ENCODE results near the gene WARS2. TPM values are rescaled to one million over a fixed set of nuclear protein-coding genes. Genes with fewer than 3 reads are reported as not detected.

WARS2 gene
- polyA plus RNA-seq, 1 donor: 22.1 TPM

DNA sequence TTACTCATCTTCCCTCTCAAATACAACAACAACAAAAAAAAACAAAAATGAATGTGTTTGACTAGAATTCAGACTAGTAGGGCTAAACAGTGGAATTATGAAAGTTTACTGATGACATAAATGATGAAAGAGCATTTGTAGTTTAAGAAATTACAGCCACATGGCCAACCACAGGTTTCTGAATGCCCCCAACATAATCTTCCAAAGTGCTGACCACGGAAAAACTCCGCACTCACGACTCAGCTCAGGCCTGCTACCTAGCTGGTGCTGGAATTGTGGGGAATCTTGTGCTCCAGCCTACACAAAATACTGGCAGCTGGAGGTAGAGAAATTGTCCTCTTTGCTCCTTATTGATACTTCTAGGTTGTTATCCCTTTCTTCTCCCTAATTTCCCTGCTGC lies 128.7 kb downstream of the WARS2 start:
- Histone ChIP-seq H3K27ac (ENCODE audit: low read length) (no peak overlapping the region), H3K27me3 (ENCODE audit: control insufficient read depth, insufficient read depth, low read length) (peaks cover 39% of the 10 kb centered on the region), H3K9me3 (ENCODE audit: control insufficient read depth, low read depth, low read length) (peaks cover 2% of the 10 kb centered on the region), H3K36me3 (ENCODE audit: control insufficient read depth, insufficient read depth, low read length) (no peaks in the 10 kb centered on the region), H3K4me1 (ENCODE audit: control insufficient read depth, insufficient read depth, low read length) (peaks cover 9% of the 10 kb centered on the region), H3K4me3 (ENCODE audit: low read length) (no peak overlapping the region)
- WGBS (ENCODE audit: insufficient coverage, low lambda C conversion rate): no CpG with 5 or more reads among the region's 3 CpGs
- no peak for DNase-seq

DNA sequence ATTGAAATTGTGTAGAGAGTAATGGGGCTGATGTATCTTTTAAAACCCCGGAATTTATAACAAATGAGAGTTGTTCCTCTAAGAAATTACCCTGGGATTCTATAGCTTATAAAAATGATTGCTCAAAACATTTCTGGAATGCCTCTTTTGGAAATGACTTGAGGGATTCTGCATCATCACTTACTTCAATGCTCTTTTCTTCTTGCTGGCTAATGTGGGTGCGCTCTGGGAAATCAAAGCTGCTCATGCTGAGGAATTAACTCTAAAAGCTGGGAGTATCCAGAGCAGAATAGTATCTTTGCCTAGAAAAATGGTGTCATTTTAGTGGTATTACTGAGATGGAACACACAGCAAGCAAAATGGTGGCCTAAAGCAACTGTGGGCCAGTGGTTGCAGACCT lies 129.3 kb downstream of the WARS2 start:
- WGBS (ENCODE audit: insufficient coverage, low lambda C conversion rate): no CpG with 5 or more reads among the region's 2 CpGs
- H3K27ac ChIP-seq (ENCODE audit: low read length): no peak overlapping the region
- no peak overlapping the region for H3K4me3 ChIP-seq (ENCODE audit: low read length)
- H3K9me3 ChIP-seq (ENCODE audit: control insufficient read depth, low read depth, low read length): peaks cover 5% of the 10 kb centered on the region
- DNase-seq: no peak
- H3K27me3 ChIP-seq (ENCODE audit: control insufficient read depth, insufficient read depth, low read length): peaks cover 45% of the 10 kb centered on the region
- H3K4me1 ChIP-seq (ENCODE audit: control insufficient read depth, insufficient read depth, low read length): peaks cover 9% of the 10 kb centered on the region
- no peaks in the 10 kb centered on the region for H3K36me3 ChIP-seq (ENCODE audit: control insufficient read depth, insufficient read depth, low read length)

DNA sequence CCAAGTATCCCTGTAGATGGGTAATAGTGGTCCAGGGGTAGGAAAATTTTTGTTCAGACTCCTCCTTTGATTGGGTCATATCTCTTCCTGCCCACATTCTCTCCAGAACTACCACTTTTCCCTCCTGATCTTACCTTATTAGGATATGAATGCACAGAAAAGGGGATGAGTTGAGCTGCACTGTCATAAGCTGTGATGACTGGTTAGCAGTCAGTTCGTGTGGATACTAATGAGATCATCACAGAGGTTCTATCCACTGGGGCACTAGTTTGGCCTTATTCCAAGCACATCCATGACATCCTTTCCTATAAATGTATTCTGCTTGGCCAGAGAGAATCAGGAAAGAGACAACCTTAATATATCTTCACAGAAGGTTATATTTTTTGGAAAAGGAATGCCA lies 130.3 kb downstream of the WARS2 start:
- no peak overlapping the region for H3K4me3 ChIP-seq (ENCODE audit: low read length)
- H3K27me3 ChIP-seq (ENCODE audit: control insufficient read depth, insufficient read depth, low read length): peaks cover 53% of the 10 kb centered on the region
- H3K4me1 ChIP-seq (ENCODE audit: control insufficient read depth, insufficient read depth, low read length): peaks cover 9% of the 10 kb centered on the region
- no peaks in the 10 kb centered on the region for H3K36me3 ChIP-seq (ENCODE audit: control insufficient read depth, insufficient read depth, low read length)
- no CpG with 5 or more reads among the region's 1 CpG for WGBS (ENCODE audit: insufficient coverage, low lambda C conversion rate)
- H3K9me3 ChIP-seq (ENCODE audit: control insufficient read depth, low read depth, low read length): peaks cover 5% of the 10 kb centered on the region
- DNase-seq: no peak
- no peak overlapping the region for H3K27ac ChIP-seq (ENCODE audit: low read length)

DNA sequence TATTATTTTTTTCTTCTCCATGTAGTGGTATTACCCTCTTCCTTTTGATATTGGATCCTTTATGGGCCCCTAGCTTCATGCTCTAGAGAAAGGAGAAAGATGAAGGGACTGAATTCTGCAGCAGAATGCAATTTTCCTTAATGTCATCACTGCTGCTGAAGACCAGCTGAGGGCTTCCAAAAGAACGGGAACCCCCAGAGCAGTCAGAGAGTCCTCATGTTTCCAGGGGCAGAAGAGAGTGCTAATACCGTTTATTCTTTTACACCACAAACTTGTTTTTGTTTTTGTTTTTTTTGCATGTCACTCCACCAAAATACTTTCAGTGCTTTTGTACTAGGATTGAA lies 131.2 kb downstream of the WARS2 start:
- DNase-seq: no peak
- no peak overlapping the region for H3K4me3 ChIP-seq (ENCODE audit: low read length)
- H3K27ac ChIP-seq (ENCODE audit: low read length): no peak overlapping the region
- H3K27me3 ChIP-seq (ENCODE audit: control insufficient read depth, insufficient read depth, low read length): peaks cover 62% of the 10 kb centered on the region
- H3K4me1 ChIP-seq (ENCODE audit: control insufficient read depth, insufficient read depth, low read length): peaks cover 9% of the 10 kb centered on the region
- WGBS (ENCODE audit: insufficient coverage, low lambda C conversion rate): no CpG with 5 or more reads among the region's 2 CpGs
- peaks cover 5% of the 10 kb centered on the region for H3K9me3 ChIP-seq (ENCODE audit: control insufficient read depth, low read depth, low read length)
- H3K36me3 ChIP-seq (ENCODE audit: control insufficient read depth, insufficient read depth, low read length): no peaks in the 10 kb centered on the region

DNA sequence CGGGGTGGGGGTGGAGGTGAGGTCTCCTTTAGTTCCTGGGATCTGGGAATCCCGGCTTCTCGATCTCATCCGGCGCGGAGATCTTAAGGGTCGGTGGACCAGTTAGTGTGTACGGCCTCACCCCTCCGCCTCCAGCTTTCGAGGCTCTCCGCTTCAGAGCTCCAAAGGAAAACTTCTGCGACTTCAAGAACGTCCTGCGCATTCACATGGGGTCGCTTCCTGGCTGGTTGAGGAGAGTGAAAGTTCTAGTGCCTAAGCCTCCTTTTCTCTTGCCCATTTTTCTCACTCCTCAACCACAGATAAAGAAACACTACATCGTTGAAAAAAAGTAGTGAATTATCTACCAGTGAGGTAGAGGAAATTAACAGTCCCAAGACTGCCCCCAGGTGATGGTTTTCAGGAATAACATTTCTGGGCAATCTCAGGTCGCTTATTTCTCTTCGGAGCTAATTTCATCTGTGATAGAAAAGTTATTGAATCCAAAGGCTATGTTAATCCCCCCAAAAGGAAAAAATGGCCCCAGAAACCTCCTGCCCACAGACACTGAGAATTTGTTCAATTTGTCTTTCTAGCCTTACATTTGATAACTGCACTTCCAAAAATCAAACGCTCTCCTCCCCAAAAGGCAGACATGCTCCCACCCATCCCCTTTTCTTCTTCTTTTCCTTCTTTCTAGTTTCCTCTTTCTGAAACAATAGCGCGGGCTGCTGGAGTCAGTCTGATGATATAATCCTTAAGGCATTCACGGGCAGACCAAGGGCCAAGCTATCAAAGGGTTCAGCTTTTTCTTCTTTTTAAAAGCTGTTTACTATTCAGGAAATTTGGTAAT lies 131.8 kb downstream of the WARS2 start:
- 4% methylated on average over 5 of the region's 22 CpGs for WGBS (ENCODE audit: insufficient coverage, low lambda C conversion rate)
- Histone ChIP-seq H3K27ac (ENCODE audit: low read length) (no peak overlapping the region), H3K36me3 (ENCODE audit: control insufficient read depth, insufficient read depth, low read length) (no peaks in the 10 kb centered on the region), H3K9me3 (ENCODE audit: control insufficient read depth, low read depth, low read length) (peaks cover 5% of the 10 kb centered on the region), H3K4me1 (ENCODE audit: control insufficient read depth, insufficient read depth, low read length) (peaks cover 9% of the 10 kb centered on the region), H3K4me3 (ENCODE audit: low read length) (peak overlapping the region; percentile 7), H3K27me3 (ENCODE audit: control insufficient read depth, insufficient read depth, low read length) (peaks cover 68% of the 10 kb centered on the region)
- peak in 1 of 2 donors; percentile 53 for DNase-seq

DNA sequence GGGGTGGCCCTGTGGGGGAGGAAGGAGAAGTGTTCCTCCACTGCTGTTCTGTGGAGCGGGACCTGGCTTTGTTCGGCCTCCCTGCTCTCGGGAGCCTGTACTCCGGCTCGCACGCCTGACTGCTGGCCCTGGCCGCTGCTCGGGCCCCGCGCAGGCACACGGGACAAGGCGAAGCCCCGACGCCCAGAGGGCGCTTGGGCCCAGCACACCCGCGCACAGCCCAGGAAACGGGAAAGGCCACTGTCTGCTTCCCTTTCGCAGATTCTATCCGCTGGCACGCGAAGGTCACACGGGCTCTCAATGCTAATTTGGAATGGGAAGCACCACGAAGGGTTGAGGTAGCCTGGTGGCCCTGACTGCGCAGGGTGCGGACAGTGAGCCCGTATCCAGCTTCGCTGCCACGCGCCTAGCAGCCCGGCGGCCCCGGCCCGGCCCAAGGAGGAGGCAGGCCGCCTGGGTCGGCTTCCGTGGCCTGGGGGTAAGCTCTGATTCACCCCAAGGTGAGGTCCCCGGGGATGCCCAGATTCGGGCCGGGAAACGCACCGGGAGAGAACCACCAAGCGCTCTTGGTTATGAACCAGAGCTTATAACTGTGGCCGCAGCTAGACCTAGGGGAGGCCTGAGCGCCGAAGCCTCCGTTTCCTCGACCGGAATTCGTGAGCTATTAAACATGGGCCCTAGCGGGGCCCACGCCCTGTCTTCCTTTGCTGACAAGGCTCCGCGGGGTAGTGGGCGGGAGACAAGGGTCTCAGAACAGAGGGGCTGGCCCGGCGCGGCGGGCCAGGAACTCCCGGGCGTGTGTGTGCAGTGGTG lies 132.6 kb downstream of the WARS2 start:
- Histone ChIP-seq H3K4me3 (ENCODE audit: low read length) (peak overlapping the region; percentile 7), H3K27me3 (ENCODE audit: control insufficient read depth, insufficient read depth, low read length) (peaks cover 76% of the 10 kb centered on the region), H3K27ac (ENCODE audit: low read length) (no peak overlapping the region), H3K36me3 (ENCODE audit: control insufficient read depth, insufficient read depth, low read length) (no peaks in the 10 kb centered on the region), H3K9me3 (ENCODE audit: control insufficient read depth, low read depth, low read length) (peaks cover 5% of the 10 kb centered on the region), H3K4me1 (ENCODE audit: control insufficient read depth, insufficient read depth, low read length) (peaks cover 9% of the 10 kb centered on the region)
- DNase-seq: no peak
- no CpG with 5 or more reads among the region's 61 CpGs for WGBS (ENCODE audit: insufficient coverage, low lambda C conversion rate)

DNA sequence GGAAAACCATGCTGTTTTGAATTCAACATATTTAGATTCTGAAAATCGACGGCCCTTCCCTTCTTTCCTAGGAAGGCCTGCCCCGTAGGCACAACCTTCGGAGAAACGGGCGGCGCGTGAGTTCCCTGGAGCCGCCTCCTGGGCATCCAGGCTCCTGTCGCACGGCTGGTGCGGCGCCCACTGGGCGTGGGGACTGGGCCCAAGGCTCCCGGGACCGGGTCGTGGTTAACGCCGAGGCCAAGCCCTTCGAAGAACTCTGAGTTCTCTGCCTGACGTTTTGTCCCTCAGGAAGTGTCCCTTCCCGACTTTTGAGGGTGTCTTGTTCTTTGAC lies 133.1 kb downstream of the WARS2 start:
- Histone ChIP-seq H3K4me3 (ENCODE audit: low read length) (no peak overlapping the region), H3K27ac (ENCODE audit: low read length) (no peak overlapping the region), H3K9me3 (ENCODE audit: control insufficient read depth, low read depth, low read length) (peaks cover 5% of the 10 kb centered on the region), H3K27me3 (ENCODE audit: control insufficient read depth, insufficient read depth, low read length) (peaks cover 79% of the 10 kb centered on the region), H3K36me3 (ENCODE audit: control insufficient read depth, insufficient read depth, low read length) (no peaks in the 10 kb centered on the region), H3K4me1 (ENCODE audit: control insufficient read depth, insufficient read depth, low read length) (peaks cover 9% of the 10 kb centered on the region)
- DNase-seq: no peak
- WGBS (ENCODE audit: insufficient coverage, low lambda C conversion rate): no CpG with 5 or more reads among the region's 22 CpGs

DNA sequence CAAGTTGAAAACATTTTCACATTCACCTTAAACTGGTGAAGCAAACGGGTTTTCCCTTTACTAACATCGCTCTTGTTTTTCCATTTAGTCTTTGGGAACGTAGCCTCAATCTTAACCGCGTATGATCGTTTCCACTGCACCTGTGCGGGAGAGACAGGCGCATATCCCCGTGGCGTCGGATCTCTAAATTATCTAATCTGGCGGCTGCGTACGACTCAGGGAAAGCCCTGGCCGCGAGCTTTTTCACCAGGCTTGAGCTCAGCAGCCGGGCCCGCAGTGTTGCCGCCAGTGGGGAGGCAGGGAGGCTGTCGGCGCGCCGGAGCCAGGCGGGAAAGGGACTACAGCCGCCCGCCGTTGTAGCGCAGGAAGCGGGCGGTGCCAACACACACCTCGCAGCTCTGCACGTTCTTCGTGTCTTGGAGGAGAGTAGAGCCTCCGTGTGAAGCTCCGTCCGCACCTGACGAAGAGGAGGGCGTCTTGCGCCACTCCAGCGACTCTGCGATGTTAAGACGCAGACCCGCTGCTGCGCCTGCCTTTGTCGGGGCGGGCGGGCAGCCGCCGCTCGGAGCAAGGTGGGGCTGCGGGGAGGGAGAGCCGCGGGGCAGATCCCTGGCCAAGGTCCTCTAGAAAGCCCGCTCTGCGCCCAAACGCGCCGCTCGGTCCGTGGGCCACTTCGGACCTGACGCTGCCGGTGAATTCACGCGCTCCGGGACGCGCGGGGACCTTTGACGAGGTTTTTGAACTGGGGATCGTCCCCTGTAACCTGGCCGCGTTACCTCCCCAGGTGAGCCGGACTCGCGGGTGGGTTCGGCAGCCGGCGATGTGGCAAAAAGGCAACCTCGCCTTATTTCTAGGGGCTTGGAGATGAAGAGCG lies 133.8 kb downstream of the WARS2 start:
- H3K27me3 ChIP-seq (ENCODE audit: control insufficient read depth, insufficient read depth, low read length): peaks cover 86% of the 10 kb centered on the region
- peaks cover 9% of the 10 kb centered on the region for H3K9me3 ChIP-seq (ENCODE audit: control insufficient read depth, low read depth, low read length)
- DNase-seq: no peak
- no peak overlapping the region for H3K27ac ChIP-seq (ENCODE audit: low read length)
- no peak overlapping the region for H3K4me3 ChIP-seq (ENCODE audit: low read length)
- H3K36me3 ChIP-seq (ENCODE audit: control insufficient read depth, insufficient read depth, low read length): no peaks in the 10 kb centered on the region
- H3K4me1 ChIP-seq (ENCODE audit: control insufficient read depth, insufficient read depth, low read length): peaks cover 9% of the 10 kb centered on the region
- no CpG with 5 or more reads among the region's 81 CpGs for WGBS (ENCODE audit: insufficient coverage, low lambda C conversion rate)

DNA sequence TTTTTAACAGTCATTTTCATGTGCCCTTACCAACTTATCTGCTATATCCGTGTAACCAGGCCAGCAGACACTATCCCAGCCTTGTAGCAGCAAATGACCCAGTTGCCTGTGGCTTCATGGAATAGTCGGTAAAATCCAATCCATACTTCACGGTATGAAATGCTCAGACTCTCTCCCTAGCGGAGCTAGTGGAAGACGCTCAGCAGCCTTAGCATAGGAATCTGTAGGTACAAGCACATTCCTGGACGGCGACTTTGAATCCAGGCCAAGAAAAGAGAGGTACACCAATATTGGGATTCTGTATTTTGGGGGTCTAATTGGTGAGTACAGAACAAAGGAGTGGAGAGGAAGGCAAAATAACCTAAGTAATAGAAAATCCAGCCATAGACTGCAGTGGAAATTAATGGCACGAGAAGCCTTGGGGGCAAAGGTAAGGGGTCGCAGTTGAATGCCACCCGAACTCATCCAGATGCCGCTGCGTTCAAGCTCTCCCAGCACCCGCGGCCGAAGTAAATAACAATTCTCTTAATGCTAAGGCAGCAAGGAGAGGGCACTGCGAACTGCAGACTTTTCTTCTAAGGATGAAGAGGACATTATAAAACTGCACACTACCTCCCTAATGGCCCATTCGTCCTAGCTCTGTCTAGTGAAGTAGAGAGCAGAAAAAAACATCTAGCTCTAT lies 134.6 kb downstream of the WARS2 start:
- H3K4me3 ChIP-seq (ENCODE audit: low read length): no peak overlapping the region
- peaks cover 93% of the 10 kb centered on the region for H3K27me3 ChIP-seq (ENCODE audit: control insufficient read depth, insufficient read depth, low read length)
- DNase-seq: no peak
- 7% methylated on average over 4 of the region's 17 CpGs for WGBS (ENCODE audit: insufficient coverage, low lambda C conversion rate)
- peaks cover 9% of the 10 kb centered on the region for H3K9me3 ChIP-seq (ENCODE audit: control insufficient read depth, low read depth, low read length)
- H3K27ac ChIP-seq (ENCODE audit: low read length): no peak overlapping the region
- H3K36me3 ChIP-seq (ENCODE audit: control insufficient read depth, insufficient read depth, low read length): no peaks in the 10 kb centered on the region
- peaks cover 9% of the 10 kb centered on the region for H3K4me1 ChIP-seq (ENCODE audit: control insufficient read depth, insufficient read depth, low read length)

DNA sequence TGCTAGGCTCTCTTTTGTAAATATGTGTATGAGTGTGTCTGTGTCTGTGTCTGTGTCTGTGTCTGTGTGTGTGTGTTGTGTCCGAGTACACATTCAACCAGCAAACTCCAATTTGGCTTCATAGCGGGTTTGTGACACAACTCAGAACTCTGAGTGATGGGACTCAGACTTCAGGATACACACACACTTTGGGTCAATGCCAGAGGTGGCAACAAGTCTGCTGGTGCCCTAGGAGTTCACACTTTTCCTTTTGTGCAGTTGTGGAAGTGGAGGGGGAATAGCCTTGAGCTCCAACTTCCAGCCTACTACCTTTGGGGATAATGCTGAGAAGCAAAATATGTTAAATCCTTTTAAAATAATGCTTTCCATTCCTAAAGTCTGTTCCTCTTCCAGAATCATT lies 135.7 kb downstream of the WARS2 start:
- no peak overlapping the region for H3K4me3 ChIP-seq (ENCODE audit: low read length)
- peaks cover 13% of the 10 kb centered on the region for H3K4me1 ChIP-seq (ENCODE audit: control insufficient read depth, insufficient read depth, low read length)
- peaks cover 97% of the 10 kb centered on the region for H3K27me3 ChIP-seq (ENCODE audit: control insufficient read depth, insufficient read depth, low read length)
- DNase-seq: no peak
- no peaks in the 10 kb centered on the region for H3K36me3 ChIP-seq (ENCODE audit: control insufficient read depth, insufficient read depth, low read length)
- peaks cover 9% of the 10 kb centered on the region for H3K9me3 ChIP-seq (ENCODE audit: control insufficient read depth, low read depth, low read length)
- no CpG with 5 or more reads among the region's 2 CpGs for WGBS (ENCODE audit: insufficient coverage, low lambda C conversion rate)
- H3K27ac ChIP-seq (ENCODE audit: low read length): no peak overlapping the region
